Stimulated activated CD8-positive, alpha-beta memory T cell treated with anti-CD3 and anti-CD28 coated beads, Interleukin-4, amount 100 ng/mL, for 1 hour (primary cell): ENCODE data around the gene FDXACB1.

ENCODE experiments used
- DNase-seq, 2 donors: peaks; one replicate each; pipeline ENCODE4 v3.0.0-alpha.2; 2020; ENCODE audit warnings: low read depth in 2 of 2, low spot score in 1 of 2

FDXACB1 gene

DNA sequence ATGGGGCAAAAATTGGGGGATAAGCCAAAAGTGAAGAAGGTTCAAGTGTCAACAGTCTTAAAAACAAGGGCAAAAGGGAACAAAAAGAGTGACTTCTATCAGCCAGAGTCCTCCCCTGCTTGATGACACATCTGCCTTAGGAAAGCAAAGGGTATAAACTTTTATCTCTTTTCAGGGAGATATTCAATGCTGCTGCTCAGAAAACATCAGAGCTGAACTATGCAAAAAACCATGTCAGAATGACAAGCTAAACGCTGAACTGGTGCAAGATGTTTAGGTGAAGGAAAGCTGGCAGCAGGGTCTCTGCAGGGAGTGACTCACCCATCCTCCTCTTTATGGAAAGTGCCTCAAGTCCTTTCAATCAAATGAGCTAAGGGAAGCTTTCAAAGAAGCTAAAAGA lies 32.3 kb downstream of the FDXACB1 start:
- no peak for DNase-seq

DNA sequence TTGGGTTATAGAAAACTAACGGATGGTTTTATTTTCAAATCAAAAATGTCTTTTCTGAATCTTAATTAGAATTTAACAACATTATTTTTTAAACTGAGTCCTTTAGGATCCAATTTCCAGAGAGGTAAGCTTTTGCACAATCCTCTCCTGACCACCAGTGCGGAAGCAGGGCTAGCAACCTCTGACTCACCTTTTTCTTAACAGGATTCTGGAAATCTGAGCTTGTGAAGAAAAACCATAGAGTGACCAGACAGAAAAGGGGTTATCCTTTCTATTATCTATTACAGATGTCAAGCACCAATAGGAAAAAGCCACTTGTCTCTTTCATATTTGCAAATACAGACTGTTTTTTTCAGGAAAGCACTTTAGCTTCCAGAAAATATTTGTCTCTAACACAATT lies 32.9 kb downstream of the FDXACB1 start:
- no peak for DNase-seq

DNA sequence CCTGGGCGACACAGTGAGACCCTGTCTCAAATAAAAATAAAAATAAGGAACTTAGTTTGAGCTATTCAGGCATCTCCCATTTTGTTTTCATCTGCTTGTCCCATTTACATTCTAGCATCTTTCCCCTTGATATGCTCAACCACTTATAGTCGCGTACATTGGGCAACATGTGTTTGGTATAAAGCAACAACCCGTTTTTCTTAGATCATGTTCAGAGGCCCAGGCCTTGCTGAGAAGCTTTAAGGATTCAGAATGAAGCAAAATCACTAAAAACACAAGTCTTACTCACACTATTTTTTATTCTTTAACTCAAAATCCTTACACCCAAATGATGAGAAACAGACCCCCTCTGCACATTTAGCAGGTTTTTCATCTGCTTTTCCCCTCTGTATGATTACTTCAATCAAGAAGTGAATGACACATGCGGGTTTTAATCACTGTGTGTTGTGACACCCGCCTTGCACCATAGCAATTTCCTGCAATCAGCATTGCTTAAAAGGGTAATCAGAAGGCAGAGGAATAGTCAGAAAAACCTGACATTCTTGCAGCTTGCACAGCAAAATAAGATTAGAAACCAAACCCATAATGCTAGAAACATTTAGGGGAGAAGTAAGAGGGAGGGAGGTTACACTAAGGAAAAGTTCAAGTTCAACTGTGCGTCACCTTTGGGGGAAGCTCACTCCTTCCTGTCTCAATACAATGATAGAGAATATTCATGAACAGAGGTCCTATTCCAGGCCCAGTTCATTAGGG lies 33.5 kb downstream of the FDXACB1 start:
- DNase-seq, result no peak

DNA sequence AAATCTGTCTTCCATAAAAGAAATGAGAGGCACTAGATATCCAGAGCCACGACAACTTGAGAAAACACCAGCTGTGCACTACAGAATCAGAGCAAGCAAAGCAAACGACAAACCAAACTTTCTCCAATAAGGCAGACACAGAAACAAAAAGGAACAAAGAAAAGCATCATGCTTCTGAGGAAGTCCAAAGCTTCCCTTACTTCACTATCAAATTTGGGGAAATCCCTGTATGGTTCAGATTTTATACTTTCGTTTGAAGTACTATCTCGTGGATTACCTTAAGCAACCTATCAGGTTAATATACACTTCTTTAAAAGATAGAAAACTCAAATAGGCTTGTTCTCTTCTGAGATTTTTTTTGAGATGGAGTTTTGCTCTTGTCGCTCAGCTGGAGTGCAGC lies 35.3 kb downstream of the FDXACB1 start:
- DNase-seq, result no peak

DNA sequence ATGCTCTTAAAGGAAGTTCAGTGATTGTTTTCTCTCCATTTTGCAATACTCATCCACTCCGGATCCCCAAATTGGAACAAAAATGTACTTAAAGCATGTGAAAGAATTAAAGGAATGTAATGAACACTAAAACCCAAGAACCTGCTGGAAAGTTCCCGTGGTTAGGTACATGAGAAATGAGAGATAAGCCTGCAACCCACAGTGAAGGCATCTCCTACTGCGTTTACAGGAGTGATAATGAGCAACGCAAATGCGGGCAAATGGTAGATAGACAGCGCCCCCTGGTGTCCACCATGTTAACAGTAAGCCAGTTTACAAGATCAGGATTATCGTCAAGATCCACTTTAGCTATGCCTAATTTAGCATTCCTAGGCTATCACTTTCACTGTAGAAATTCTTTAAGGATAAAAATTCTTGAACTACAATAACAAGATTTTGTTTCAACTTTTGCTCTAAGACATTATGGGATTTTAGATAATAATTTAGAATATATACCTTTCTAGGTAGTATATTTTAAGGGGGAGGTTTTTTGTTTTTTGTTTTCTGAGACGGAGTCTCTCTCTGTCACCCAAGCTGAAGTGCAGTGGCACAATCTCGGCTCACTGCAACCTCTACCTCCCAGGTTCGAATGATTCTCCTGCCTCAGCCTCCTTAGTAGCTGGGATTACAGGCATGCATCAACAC lies 37.5 kb downstream of the FDXACB1 start:
- DNase-seq, result peak; percentile 77 to 80

DNA sequence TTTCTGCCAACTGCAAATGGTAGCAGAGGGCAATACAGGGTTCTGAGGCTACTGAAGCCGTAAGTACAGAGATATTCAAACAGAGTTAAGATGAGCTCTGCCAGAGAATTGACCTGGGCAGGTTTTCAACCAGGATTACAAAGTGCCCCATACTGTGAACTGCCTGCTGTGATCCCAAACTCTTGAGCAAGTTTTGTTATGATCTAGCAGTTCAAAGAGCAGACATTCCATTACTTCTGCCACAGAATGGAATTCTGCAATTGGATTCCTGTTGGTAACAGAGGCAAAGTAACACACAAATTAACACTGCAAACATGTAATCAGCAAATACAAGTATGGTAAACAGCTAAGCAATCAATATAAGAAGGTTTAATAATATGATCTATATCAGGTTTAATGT lies 38.8 kb downstream of the FDXACB1 start:
- no peak for DNase-seq

DNA sequence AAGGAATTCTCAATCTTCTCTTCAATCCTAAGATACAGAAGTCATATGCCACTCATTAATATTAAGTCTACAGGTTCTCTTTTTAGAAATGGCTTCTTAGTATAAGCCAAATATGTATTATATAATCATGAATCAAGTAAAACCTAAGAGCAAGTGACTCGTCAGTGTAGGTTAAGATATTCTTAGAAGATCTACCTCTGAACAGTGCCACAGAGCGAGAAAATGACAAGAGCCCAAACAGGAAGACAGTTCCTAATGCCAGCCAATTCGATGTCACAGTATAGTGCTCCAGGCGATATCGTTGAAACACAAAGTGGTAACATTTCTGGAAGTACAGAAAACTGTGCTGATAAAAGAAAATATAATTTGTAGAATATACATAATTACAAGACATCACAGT lies 40.9 kb downstream of the FDXACB1 start:
- DNase-seq, result no peak

DNA sequence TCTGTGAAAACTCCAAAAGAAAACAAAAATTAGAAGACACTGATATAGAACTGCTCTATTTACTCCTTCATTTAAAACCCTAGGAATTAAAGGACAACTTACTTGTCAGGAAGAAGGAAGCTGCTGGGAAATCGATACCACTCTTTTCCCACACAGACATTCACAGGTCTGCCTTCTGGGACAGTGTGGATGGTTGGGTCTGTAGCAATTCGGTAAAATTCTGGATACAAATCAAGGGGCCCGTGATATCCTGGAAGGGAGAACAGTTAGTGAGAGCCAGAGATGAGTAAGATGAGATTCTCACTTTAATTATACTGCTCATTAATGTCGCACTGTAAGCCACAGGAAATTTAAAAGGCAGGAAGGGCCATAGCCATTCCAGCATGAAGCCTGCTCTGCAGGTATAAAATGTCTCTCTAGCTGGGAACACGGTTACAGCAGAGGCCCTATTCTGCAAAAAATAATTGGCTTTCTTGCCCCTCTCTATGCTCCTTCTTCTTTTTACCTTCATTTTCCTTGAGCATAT lies 41.5 kb downstream of the FDXACB1 start:
- DNase-seq, result no peak

DNA sequence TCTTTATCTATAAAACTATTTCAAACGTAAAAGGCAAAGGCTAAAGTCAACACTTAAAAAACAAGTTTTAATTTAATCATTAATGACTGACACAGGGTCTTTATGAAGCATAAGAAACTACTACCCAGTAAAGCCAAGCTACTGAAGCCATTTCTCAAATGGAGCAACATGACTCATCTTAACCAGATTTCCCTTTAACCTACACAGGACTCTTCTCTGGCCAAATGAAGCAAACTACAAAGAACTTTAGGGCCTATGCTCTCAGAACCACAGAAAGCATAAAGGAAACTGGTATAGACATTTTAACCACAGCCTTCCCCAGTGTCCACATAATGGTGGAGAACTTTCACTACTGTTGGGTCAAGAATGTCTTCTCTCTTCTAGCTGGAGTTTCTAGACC lies 42.2 kb downstream of the FDXACB1 start:
- DNase-seq, result no peak

DNA sequence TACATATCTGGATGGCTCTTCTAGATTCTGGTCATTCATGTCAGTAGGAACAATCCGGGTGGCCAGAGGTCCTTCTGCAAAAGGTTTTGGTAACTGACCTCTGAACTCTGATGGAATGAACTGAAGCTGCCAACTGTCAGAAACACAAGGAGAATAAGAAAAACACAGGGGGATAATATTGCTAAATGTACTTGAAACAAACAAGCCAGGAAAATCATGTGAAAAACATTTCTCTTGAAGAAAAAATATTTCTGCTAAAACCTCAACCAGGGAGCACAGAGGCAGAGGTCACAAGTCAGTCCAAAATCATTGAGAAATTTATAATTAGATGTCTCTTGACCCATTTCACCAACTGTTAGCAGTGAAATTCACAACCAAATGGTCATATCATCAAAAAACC lies 42.8 kb downstream of the FDXACB1 start:
- no peak for DNase-seq

DNA sequence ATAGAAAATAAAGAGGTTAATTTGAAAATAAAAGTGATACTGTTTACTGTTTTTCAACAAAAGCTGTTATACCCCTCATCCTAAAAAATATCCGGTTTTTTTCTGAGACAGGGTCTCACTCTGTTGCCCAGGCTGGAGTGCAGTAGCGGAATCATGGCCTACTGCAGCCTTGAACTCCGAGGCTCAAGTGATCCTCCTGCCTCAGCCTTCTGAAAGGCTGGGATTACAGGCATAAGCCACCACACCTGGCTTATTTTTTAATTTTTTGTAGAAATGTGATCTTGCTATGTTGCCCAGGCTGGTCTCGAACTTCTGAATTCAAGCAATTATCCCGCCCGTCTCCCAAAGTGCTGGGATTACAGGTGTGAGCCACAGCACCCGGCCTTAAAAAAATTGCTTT lies 43.3 kb downstream of the FDXACB1 start:
- DNase-seq, result no peak

DNA sequence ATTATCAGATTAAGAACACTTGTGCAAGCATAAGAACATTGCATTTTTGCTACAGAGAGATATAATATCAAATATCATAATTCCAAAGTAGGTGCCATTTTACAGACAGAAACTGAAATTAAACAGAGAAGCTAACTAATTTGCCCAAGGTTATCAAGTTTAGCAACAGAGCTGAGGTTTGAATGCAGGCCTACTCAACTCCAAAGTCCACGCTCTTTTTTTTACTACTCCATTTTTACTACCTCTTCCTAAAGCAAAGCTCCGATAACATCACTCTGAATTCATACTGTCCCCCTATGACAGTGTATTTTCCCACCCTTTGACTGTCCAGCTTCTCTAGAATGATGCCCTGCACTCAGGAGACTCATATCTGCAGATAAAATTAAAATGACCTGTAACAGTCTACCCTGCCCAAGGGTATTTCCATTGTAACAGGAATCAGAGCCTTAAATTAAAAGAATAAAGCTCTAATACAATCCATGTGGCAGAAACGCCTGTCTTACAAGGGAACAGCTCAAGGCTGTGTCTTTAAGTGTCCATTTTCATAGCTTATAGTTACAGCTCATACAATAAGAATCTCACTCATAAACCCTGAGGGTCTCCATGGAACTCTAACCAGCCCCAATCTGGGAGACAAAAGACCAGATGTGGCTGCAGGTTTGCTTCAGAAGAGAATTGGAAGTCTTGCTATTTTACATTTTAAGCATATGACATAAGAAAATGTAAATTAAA lies 44.4 kb downstream of the FDXACB1 start:
- no peak for DNase-seq

DNA sequence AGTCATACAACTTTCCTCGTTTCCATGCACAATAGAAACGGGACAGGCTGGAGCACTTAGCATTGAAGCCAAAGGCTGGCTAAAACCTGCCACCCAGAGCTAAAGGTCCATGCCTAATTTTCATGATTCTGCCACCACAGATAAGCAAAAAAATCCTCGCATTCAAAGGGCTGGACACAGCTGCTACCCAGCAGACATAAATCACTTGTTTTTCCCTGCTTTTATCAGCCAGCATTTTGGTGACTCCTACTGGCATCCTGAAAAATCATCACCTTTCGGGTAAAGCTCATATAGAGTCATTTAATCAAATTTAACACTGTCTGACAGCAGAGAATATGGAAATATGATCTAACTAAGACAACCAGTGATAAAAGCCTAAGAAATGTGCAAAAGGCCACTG lies 45.4 kb downstream of the FDXACB1 start:
- no peak for DNase-seq

DNA sequence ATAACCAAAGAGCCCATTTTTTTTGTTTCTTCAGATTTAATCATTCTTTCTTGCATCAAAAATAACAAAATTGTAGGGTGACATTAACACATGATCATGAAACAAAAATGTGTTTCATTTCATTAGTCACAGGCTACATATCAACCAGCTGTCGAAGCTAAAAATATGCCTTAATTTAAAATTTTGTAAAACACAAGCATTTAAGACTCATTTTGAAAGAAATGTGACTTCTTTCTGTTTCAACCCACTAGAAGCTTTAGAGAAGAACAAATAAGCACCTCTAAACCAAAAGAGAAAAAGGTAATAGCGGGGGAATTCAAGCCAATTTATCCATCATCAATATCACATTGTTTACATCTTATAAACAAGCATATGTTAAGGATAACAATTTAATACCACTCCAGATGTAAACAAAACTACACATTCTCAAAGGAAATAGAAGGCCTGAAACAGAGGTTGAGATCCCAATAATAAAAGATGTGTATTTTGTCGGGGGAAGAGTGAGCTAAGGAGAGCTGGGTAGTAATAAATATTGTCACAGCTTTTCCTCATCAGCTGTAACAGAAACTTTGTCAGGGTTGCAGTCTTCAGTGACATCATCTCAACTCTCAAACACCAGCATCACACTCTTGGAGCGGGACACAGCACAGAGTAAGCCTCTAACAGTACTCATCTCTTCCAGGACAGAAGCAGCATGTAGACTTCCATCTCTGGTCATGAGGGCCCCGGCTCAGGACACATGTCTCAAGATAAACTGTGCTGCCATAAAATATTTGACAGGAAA lies 49.6 kb downstream of the FDXACB1 start:
- no peak for DNase-seq

DNA sequence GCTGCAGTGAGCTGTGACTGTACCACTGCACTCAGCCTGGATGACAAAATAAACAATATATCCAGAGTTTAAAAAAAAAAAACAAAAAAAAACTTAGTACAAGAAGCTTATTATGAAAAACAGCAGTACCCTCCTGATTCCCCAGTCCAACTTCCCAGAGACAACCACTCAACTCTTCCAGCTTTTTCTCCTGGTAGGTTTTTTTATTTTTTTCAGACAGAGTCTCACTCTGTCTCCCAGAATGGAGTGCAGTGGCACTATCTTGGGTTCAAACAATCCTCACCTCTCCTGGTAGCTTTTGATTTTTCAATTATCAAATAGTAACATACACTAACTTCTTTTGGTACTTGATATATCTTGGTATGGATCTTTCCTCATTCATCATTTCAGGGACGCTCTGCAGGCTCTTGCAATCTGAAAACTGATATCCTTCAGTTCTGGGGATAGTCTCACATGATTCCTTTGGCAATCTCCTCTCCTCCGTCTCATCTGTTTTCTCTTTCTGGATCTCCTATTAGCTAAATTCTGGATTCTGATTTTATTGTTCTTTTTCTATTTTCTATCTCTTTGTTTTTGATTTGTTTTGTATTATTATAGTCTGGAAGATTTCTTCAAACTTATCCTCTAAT lies 52.5 kb downstream of the FDXACB1 start:
- no peak for DNase-seq
